CD4-positive, alpha-beta T cell (primary cell): Measurements from ENCODE around the gene KRTAP4-6. TPM values are rescaled to one million over a fixed set of nuclear protein-coding genes. Genes with fewer than 3 reads are reported as not detected.

Source experiments
- ATAC-seq: fragments of 200-7000 bp; cut with Tn5 transposase; one replicate; pipeline ENCODE4 v1.10.0; 2022; ENCODE audit warnings: mild to moderate bottlenecking; ENCODE audit not compliant: poor library complexity
- CTCF ChIA-PET: fragments of 350-600 bp; sonication (Branson Sonifier 250); formaldehyde crosslinking; loops from one replicate; lab custom pipeline; 2021; ENCODE audit warnings: antibody characterized with exemption, inconsistent platforms; lab: Charles Lee
- POLR2A ChIA-PET: fragments of 350-600 bp; sonication (Branson Sonifier 250); formaldehyde crosslinking; loops from one replicate; lab custom pipeline; 2021; ENCODE audit warnings: antibody characterized with exemption, inconsistent platforms; lab: Charles Lee
- DNase-seq, 14 experiments: peaks; one replicate each; pipeline ENCODE4 v3.0.0-alpha.2; 2013 to 2020; ENCODE audit warnings: mixed read lengths in 2 of 14
- H3K27ac ChIP-seq, 2 donors: one replicate each; pipeline versions ENCODE4 v1.5.1 to v1.7.0; 2013; ENCODE audit warnings: low read length in 2 of 2, low read depth in 1 of 2, mild to moderate bottlenecking in 1 of 2
- H3K27me3 ChIP-seq, 2 experiments: 1 replicate in 1 of 2; 2 replicates in 1 of 2; pipeline versions ENCODE4 v1.6.1 to v1.7.0; 2013; ENCODE audit warnings: low read length in 2 of 2, control low read depth in 1 of 2, mild to moderate bottlenecking in 1 of 2, moderate library complexity in 1 of 2; ENCODE audit not compliant: insufficient read depth in 2 of 2, control insufficient read depth in 1 of 2
- H3K36me3 ChIP-seq: one replicate; pipeline ENCODE4 v1.6.1; 2013; ENCODE audit warnings: low read length, control low read depth; ENCODE audit not compliant: insufficient read depth
- H3K4me1 ChIP-seq: one replicate; pipeline ENCODE4 v1.6.1; 2013; ENCODE audit warnings: low read length, control low read depth; ENCODE audit not compliant: insufficient read depth
- H3K4me3 ChIP-seq: one replicate; pipeline ENCODE4 v1.5.1; 2013; ENCODE audit warnings: mild to moderate bottlenecking, low read length, moderate library complexity
- H3K9me3 ChIP-seq, 2 experiments: 1 replicate in 1 of 2; 2 replicates in 1 of 2; pipeline versions ENCODE4 v1.6.1 to v1.7.0; 2013; ENCODE audit warnings: low read length in 2 of 2, mild to moderate bottlenecking in 2 of 2, control low read depth in 1 of 2, moderate library complexity in 1 of 2; ENCODE audit not compliant: control insufficient read depth in 1 of 2, insufficient read depth in 1 of 2
- H3K27ac Mint-ChIP-seq: one replicate; pipeline ENCODE4 v1.8.0; 2020; ENCODE audit warnings: mixed read lengths
- H3K27me3 Mint-ChIP-seq: one replicate; pipeline ENCODE4 v1.8.0; 2021; ENCODE audit warnings: mixed read lengths
- H3K36me3 Mint-ChIP-seq: one replicate; pipeline ENCODE4 v1.8.0; 2021; ENCODE audit warnings: low read depth, mixed read lengths
- H3K4me1 Mint-ChIP-seq: one replicate; pipeline ENCODE4 v1.8.0; 2021; ENCODE audit warnings: low read depth, mixed read lengths
- H3K4me3 Mint-ChIP-seq: one replicate; pipeline ENCODE4 v1.8.0; 2020; ENCODE audit warnings: mild to moderate bottlenecking, mixed read lengths
- H3K9me3 Mint-ChIP-seq: one replicate; pipeline ENCODE4 v1.8.0; 2020; ENCODE audit warnings: mixed read lengths
- intact Hi-C, 2 experiments: fragments of 100-400 bp; cut with DNase I in 1 of 2; cut with micrococcal nuclease in 1 of 2; formaldehyde crosslinking; loops; one replicate each; pipeline versions ENCODE4 v1.15.1 to v1.9.0; 2023 to 2025; cut with DNase I, micrococcal nuclease
- total RNA-seq, 174 experiments: library from RNA in 2 of 174; stranded (reverse) in 2 of 174; gene quantifications; one replicate each; pipeline ENCODE4 v1.2.3 and lab custom pipeline; 2021 to 2026
- TF ChIP-seq, protein P1 (sequence below): fragments of 200-600 bp; IDR thresholded peaks from one replicate; pipeline ENCODE4 v1.8.0; 2022; ENCODE audit warnings: antibody characterized with exemption, mild to moderate bottlenecking

The KRTAP4-6 gene
- total RNA-seq, 2 experiments from 2014 or later = not detected

DNA sequence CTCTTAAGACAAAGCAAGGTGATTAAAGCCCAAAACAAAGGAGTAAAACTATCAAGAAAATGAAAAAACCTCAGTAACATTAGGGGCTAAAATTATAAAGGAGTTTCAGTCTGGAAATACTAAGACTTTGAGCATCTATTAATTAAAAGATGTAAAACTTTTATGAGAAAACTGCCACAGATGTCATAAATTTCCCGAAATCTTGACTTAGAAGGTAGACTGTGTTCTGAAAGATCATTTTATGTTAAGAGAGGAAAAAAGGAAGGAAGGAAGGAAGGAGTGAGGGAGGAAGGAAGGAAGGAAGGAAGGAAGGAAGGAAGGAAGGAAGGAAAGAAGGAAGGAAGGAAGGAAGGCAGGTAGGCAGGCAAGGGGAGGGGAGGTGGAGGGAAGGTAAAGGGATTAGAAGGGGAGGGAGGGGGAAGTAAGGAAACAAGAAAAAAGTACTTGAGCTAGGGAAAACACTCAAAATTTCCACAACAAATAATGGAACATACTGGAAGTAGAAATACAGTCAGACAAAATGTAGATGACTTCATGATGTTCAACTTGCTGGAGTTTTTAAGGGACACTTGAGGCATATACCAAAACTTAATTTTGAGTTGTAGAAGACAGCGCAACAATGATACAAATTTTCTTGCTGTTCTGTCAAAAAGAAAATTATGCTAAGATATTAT is 7.3 kb upstream of the KRTAP4-6 start:
- H3K27ac Mint-ChIP-seq = no peak overlapping the region
- H3K27me3 ChIP-seq = no peaks in the 10 kb centered on the region
- no peaks in the 10 kb centered on the region for H3K4me1 ChIP-seq
- POLR2A ChIA-PET = no interaction called here
- no peak overlapping the region for H3K27ac ChIP-seq
- H3K36me3 Mint-ChIP-seq = peaks cover 10% of the 10 kb centered on the region
- H3K36me3 ChIP-seq = no peaks in the 10 kb centered on the region
- no peak overlapping the region for H3K4me3 ChIP-seq
- peaks cover 5% of the 10 kb centered on the region for H3K27me3 Mint-ChIP-seq
- H3K9me3 Mint-ChIP-seq = peaks cover 5% of the 10 kb centered on the region
- H3K4me1 Mint-ChIP-seq = no peaks in the 10 kb centered on the region
- peaks cover 5 to 9% of the 10 kb centered on the region in 2 experiments for H3K9me3 ChIP-seq
- no peak for ATAC-seq
- intact Hi-C loops = no loop called here
- H3K4me3 Mint-ChIP-seq = no peak overlapping the region
- DNase-seq = no peak
- TF ChIP-seq, protein P1, sequence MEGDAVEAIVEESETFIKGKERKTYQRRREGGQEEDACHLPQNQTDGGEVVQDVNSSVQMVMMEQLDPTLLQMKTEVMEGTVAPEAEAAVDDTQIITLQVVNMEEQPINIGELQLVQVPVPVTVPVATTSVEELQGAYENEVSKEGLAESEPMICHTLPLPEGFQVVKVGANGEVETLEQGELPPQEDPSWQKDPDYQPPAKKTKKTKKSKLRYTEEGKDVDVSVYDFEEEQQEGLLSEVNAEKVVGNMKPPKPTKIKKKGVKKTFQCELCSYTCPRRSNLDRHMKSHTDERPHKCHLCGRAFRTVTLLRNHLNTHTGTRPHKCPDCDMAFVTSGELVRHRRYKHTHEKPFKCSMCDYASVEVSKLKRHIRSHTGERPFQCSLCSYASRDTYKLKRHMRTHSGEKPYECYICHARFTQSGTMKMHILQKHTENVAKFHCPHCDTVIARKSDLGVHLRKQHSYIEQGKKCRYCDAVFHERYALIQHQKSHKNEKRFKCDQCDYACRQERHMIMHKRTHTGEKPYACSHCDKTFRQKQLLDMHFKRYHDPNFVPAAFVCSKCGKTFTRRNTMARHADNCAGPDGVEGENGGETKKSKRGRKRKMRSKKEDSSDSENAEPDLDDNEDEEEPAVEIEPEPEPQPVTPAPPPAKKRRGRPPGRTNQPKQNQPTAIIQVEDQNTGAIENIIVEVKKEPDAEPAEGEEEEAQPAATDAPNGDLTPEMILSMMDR = no peak
- CTCF ChIA-PET = no interaction called here

DNA sequence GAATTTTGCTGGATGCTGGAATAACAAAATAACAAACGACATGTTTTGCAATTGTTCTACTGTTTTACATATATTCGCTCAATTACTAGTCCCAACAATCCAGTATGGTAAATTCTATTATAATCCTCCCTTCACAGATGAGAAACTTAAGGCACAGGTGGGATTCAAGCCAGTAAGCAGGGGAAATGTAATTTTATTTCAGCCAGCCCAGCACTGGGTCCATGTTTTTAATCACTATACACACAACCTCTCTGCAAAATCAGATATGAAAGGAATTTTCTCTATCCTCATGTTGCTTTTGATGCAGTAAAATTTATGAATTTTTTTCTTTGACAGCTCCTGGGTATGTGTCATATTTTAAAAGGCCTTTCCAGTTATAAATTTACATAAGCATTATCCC is 4.9 kb upstream of the KRTAP4-6 start:
- ChIA-PET CTCF (no interaction called here), POLR2A (no interaction called here)
- Mint-ChIP-seq H3K27me3 (peaks cover 5% of the 10 kb centered on the region), H3K27ac (no peak overlapping the region), H3K36me3 (peaks cover 15% of the 10 kb centered on the region), H3K4me1 (no peaks in the 10 kb centered on the region), H3K9me3 (peaks cover 13% of the 10 kb centered on the region), H3K4me3 (no peak overlapping the region)
- H3K36me3 ChIP-seq = no peaks in the 10 kb centered on the region
- intact Hi-C loops = no loop called here
- no peaks in the 10 kb centered on the region for H3K4me1 ChIP-seq
- no peak overlapping the region for H3K4me3 ChIP-seq
- H3K9me3 ChIP-seq = peaks cover 7 to 14% of the 10 kb centered on the region in 2 experiments
- no peak for ATAC-seq
- TF ChIP-seq, protein P1 = no peak
- H3K27ac ChIP-seq = no peak overlapping the region
- H3K27me3 ChIP-seq = no peaks in the 10 kb centered on the region
- no peak for DNase-seq

GRCh38 chr17:41144846-41145245 is 4.5 kb upstream of the KRTAP4-6 start:
- H3K9me3 ChIP-seq = peaks cover 12 to 16% of the 10 kb centered on the region in 2 experiments
- intact Hi-C loops = no loop called here
- peaks cover 15% of the 10 kb centered on the region for H3K36me3 Mint-ChIP-seq
- no peaks in the 10 kb centered on the region for H3K36me3 ChIP-seq
- no peak for ATAC-seq
- no peak overlapping the region for H3K27ac ChIP-seq
- CTCF ChIA-PET = no interaction called here
- H3K4me1 Mint-ChIP-seq = no peaks in the 10 kb centered on the region
- H3K9me3 Mint-ChIP-seq = peaks cover 13% of the 10 kb centered on the region
- TF ChIP-seq, protein P1 = no peak
- no peak overlapping the region for H3K4me3 ChIP-seq
- POLR2A ChIA-PET = no interaction called here
- H3K27me3 ChIP-seq = no peaks in the 10 kb centered on the region
- no peak overlapping the region for H3K27ac Mint-ChIP-seq
- no peaks in the 10 kb centered on the region for H3K4me1 ChIP-seq
- peaks cover 5% of the 10 kb centered on the region for H3K27me3 Mint-ChIP-seq
- DNase-seq = no peak
- no peak overlapping the region for H3K4me3 Mint-ChIP-seq
